Heart left ventricle (tissue), 16 donors: ENCODE data around the gene MOGAT3. TPM values are rescaled to one million over a fixed set of nuclear protein-coding genes. Genes with fewer than 3 reads are reported as not detected.

Source experiments
- ATAC-seq, 4 donors: fragments of 200-7000 bp; cut with Tn5 transposase; one replicate each; pipeline ENCODE4 v1.9.1; 2020 to 2022; ENCODE audit warnings: moderate library complexity in 4 of 4, mild to moderate bottlenecking in 3 of 4, moderate number of reproducible peaks in 1 of 4
- DNase-seq, 5 donors: peaks; one replicate each; pipeline ENCODE4 v3.0.0-alpha.2; 2020
- H3K27ac ChIP-seq, 12 donors: fragments of 200-600 bp; sonication (generic) in 4 of 12; one replicate each; pipeline versions ENCODE4 v1.5.0 to v1.8.0; 2016 to 2022; ENCODE audit warnings: mild to moderate bottlenecking in 2 of 12
- H3K27me3 ChIP-seq, 9 donors: fragments of 200-600 bp; sonication (generic) in 2 of 9; one replicate each; pipeline versions ENCODE4 v1.5.1 to v1.8.0; 2016 to 2022; ENCODE audit warnings: mild to moderate bottlenecking in 3 of 9
- H3K36me3 ChIP-seq, 9 donors: fragments of 200-600 bp; sonication (generic) in 2 of 9; one replicate each; pipeline versions ENCODE4 v1.5.0 to v1.8.0; 2018 to 2022; ENCODE audit warnings: mild to moderate bottlenecking in 2 of 9
- H3K4me1 ChIP-seq, 12 donors: fragments of 200-600 bp; sonication (generic) in 4 of 12; one replicate each; pipeline versions ENCODE4 v1.5.0 to v1.8.0; 2016 to 2022; ENCODE audit warnings: mild to moderate bottlenecking in 3 of 12
- H3K4me3 ChIP-seq, 12 donors: fragments of 200-600 bp; sonication (generic) in 4 of 12; one replicate each; pipeline versions ENCODE4 v1.5.0 to v1.8.0; 2017 to 2022; ENCODE audit warnings: mild to moderate bottlenecking in 9 of 12, moderate library complexity in 4 of 12
- H3K9me3 ChIP-seq, 12 donors: fragments of 200-600 bp; sonication (generic) in 4 of 12; one replicate each; pipeline versions ENCODE4 v1.5.0 to v1.8.0; 2016 to 2022; ENCODE audit warnings: mild to moderate bottlenecking in 1 of 12
- POLR2A ChIP-seq, 2 donors: fragments of 450-650 bp; IDR thresholded peaks; one replicate each; pipeline ENCODE4 v1.6.1; 2017; ENCODE audit warnings: antibody characterized with exemption in 2 of 2, mild to moderate bottlenecking in 2 of 2, moderate library complexity in 2 of 2
- WGBS, 4 donors: extraction: QIAGEN DNeasy Blood & Tissue Kit in 2 of 4; methylation state at CpG; one replicate each; pipeline versions ENCODE4 v1.1.5 to v1.1.7; 2013 to 2018; 5-methylcytosine and 5-hydroxymethylcytosine counted together
- intact Hi-C, 10 donors: fragments of 100-400 bp; cut with DNase I; formaldehyde crosslinking; loops; one replicate each; pipeline versions ENCODE4 v1.11.1 to v1.14.2; 2022
- polyA plus RNA-seq, 2 donors: library from polyadenylated mRNA; stranded (reverse); fragments of 200-250 nt; gene quantifications; one replicate each; pipeline ENCODE4 v1.2.3, GENCODE V29; 2013
- total RNA-seq, 9 donors: library from RNA; depleted of rRNA in 2 of 9; stranded (reverse); fragments of >200 nt in 2 of 9; fragmentation: NEBNext Ultra II Directional in 3 of 9; extraction: Animal tissue kit (Norgen Biotek cat#: 25700) in 3 of 9; gene quantifications; one replicate each; pipeline versions ENCODE4 v1.1.0 to v1.2.4, GENCODE V29; 2016 to 2023
- TF ChIP-seq, protein P1 (sequence below), 12 donors: fragments of 200-600 bp; sonication (generic) in 4 of 12; IDR thresholded peaks; one replicate each; pipeline versions ENCODE4 v1.5.0 to v1.8.0; 2018 to 2022; ENCODE audit warnings: antibody characterized with exemption in 12 of 12, mild to moderate bottlenecking in 5 of 12
- donor health status: ischemic (EF 13 %, LVEDD 7.1; RV severe dilation, severe dysfunction).
- donor health status: healthy with polysubstance abuse.
- donor health status: DM: no; HTN: yes; CAD: no.
- donor health status: DM: no; HTN: no; CAD: no.
- donor health status: ischemic (EF 25% LVEDD 6.9; RV normal size, moderate dysfunction).
- donor health status: ischemic (EF 25% LVEDD 5.7; RV mildly dilated, moderate dysfunction).
- donor health status: healthy.
- donor health status: DM: yes; HTN: yes; CAD: no.
- donor health status: ischemic (EF 35%, LVEDD 5.7; RV mildly dilated, moderate dysfunction).
- donor health status: nonischemic (EF 11% LVEDD 7.7; RV severe dilation, severe dysfunction).
- donor health status: DM: yes; HTN: yes; CAD: no.
- donor health status: PGD.
- donor health status: ischemic (EF 29% LVEDD 5.4; RV normal size, mild dysfunction).
- donor health status: nonischemic (EF 23%, LVEDD 6.1; RV moderate dilation, normal function).

The MOGAT3 gene
- total and polyA plus RNA-seq, 11 donors, result not detected

DNA sequence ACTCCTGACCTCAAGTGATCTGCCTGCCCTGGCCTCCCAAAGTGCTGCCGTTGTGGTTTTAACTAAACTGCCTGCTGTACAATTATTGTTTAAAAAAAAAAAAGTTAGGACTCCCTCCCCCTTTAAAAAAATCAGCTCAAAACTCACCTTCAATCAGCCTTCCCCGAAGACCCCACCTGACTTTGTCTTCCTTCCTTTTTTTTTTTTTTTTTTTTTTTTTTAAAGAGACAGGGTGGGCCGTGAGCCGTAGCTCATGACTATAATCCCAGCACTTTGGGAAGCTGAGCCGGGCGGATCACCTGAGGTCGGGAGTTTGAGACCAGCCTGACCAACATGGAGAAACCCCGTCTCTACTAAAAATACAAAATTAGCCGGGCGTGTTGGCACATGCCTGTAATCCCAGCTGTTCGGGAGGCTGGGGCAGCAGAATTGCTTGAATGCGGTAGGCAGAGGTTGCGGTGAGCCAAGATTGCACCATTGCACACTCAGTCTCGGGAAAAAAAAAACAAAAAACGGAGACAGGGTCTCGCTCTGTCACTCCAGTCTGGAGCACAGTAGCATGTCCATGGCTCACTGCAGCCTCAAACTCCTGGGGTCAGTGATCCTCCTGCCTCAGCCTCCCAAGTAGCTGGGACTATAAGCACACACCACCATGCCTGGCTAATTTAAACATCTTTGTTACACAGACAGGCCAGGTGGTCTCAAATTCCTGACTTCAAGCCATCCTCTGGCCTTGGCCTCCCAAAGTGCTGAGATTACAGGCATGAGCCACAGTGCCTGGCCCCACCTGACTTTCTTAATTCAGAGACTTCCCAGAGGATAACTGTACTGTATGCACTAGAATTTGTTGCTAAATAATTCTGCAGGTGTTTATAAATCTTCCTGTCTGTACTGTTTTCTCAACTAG is 40.9 kb upstream of the MOGAT3 start:
- H3K9me3 ChIP-seq, result no peaks in the 10 kb centered on the region
- H3K4me3 ChIP-seq, result no peak overlapping the region
- H3K27me3 ChIP-seq, result no peaks in the 10 kb centered on the region
- no peak for DNase-seq
- WGBS, 4 donors, result 81 to 88% (median 85%) methylated on average over 16 of the region's 16 CpGs
- peaks cover 5 to 82% (median 62%) of the 10 kb centered on the region in 12 donors for H3K4me1 ChIP-seq
- TF ChIP-seq POLR2A (IDR thresholded peaks at IDR 0.05), result no peak
- TF ChIP-seq, protein P1, sequence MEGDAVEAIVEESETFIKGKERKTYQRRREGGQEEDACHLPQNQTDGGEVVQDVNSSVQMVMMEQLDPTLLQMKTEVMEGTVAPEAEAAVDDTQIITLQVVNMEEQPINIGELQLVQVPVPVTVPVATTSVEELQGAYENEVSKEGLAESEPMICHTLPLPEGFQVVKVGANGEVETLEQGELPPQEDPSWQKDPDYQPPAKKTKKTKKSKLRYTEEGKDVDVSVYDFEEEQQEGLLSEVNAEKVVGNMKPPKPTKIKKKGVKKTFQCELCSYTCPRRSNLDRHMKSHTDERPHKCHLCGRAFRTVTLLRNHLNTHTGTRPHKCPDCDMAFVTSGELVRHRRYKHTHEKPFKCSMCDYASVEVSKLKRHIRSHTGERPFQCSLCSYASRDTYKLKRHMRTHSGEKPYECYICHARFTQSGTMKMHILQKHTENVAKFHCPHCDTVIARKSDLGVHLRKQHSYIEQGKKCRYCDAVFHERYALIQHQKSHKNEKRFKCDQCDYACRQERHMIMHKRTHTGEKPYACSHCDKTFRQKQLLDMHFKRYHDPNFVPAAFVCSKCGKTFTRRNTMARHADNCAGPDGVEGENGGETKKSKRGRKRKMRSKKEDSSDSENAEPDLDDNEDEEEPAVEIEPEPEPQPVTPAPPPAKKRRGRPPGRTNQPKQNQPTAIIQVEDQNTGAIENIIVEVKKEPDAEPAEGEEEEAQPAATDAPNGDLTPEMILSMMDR (IDR thresholded peaks at IDR 0.05), result no peak
- no peak for ATAC-seq
- H3K27ac ChIP-seq, result peak overlapping the region in 1 of 12 donors; percentile 4
- intact Hi-C loops, result loop anchor here in 1 of 10 donors (10.0 kb wide), 1 partner anchor 357 kb away; the partner anchor contains the start of gene UFSP1
- H3K36me3 ChIP-seq, result peaks cover 0 to 41% (median 27%) of the 10 kb centered on the region in 9 donors

DNA sequence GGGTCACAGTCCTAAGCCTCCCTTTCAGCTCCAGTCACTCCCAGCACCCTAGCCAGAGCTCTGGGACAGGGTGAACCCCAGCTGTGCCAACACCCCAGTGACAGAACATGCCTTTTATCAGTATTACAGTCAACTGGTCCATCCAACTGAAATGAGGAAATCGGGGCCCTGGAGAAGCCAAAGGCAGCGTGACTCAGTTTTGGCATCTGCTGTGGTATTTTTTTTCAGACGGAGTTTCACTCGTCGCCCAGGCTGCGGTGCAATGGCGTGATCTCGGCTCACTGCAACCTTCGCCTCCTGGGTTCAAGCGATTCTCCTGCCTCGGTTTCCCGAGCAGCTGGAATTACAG is 40.2 kb upstream of the MOGAT3 start:
- no peak for TF ChIP-seq POLR2A (IDR thresholded peaks at IDR 0.05)
- TF ChIP-seq, protein P1 (IDR thresholded peaks at IDR 0.05), result no peak
- Histone ChIP-seq H3K4me3 (no peak overlapping the region), H3K27me3 (no peaks in the 10 kb centered on the region), H3K27ac (peak overlapping the region in 1 of 12 donors; percentile 24), H3K36me3 (peaks cover 0 to 41% (median 27%) of the 10 kb centered on the region in 9 donors), H3K4me1 (peaks cover 5 to 80% (median 61%) of the 10 kb centered on the region in 12 donors), H3K9me3 (no peaks in the 10 kb centered on the region)
- ATAC-seq, result no peak
- intact Hi-C loops, result loop anchor here in 1 of 10 donors (10.0 kb wide), 1 partner anchor 356 kb away; the partner anchor contains the start of gene UFSP1
- DNase-seq, result no peak
- WGBS, 4 donors, result 92 to 95% (median 93%) methylated on average over 12 of the region's 12 CpGs

DNA sequence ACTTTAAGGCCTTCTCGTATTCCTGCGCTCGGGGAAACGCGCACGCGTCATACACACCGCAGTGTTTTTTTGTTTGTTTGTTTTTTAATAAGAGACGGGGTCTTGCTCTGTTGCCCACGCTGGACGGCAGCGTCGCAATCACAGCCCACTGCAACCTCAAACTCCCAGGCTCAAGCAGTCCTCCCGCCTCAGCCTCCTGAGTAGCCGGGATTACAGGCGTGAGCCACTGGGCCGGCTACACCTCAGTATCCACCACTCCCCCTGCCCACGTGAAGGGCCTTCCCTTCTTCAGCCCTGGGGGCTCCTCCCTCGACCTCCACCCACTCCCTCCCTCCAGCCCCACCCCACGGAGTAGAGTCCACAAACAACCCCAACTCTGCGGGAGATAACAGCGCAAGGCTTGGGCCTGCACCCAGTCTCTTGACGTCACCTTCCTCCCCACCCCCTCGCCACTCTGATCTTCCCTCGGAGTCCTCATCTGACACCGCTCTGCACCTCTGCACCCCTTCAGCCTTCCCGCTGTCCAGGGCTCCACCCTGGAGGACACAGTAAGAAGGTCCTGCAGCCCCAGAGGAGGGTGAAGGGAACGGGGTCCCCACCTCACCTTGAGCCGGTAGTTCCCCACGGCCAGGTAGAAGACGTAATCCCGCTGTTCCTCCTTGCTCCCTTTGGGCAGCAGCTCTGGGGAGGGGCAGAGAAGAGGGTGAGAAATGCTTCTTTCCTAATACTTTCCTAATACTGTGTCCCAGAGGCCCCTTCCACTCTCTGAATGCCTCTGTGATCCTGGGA is 39.6 kb upstream of the MOGAT3 start:
- Histone ChIP-seq H3K36me3 (peaks cover 0 to 41% (median 27%) of the 10 kb centered on the region in 9 donors), H3K27me3 (no peaks in the 10 kb centered on the region), H3K9me3 (no peaks in the 10 kb centered on the region), H3K27ac (peak overlapping the region in 10 of 12 donors; percentile 71 to 86 (median 80)), H3K4me3 (no peak overlapping the region), H3K4me1 (peaks cover 5 to 75% (median 57%) of the 10 kb centered on the region in 12 donors)
- intact Hi-C loops, result loop anchor here in 1 of 10 donors (10.0 kb wide), 1 partner anchor 356 kb away; the partner anchor contains the start of gene UFSP1
- no peak for ATAC-seq
- DNase-seq, result no peak
- TF ChIP-seq POLR2A (IDR thresholded peaks at IDR 0.05), result no peak
- TF ChIP-seq, protein P1 (IDR thresholded peaks at IDR 0.05), result no peak
- WGBS, 4 donors, result 90 to 93% (median 91%) methylated on average over 32 of the region's 32 CpGs

DNA sequence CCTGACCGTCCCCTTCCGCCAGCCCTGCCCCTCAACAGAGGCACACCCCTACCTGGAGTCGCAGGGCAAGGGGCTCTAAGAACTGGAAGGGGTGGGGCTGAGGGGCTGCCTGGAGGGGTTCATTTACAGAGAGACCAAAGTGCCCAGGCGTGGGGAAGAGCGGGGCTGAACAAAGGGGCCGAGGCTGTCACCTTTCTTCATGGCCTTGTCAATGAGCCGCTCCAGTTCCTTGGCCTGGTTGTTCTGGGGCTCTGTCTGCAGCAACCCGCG is 39.0 kb upstream of the MOGAT3 start:
- Histone ChIP-seq H3K36me3 (peaks cover 0 to 41% (median 27%) of the 10 kb centered on the region in 9 donors), H3K4me3 (no peak overlapping the region), H3K4me1 (peaks cover 5 to 71% (median 54%) of the 10 kb centered on the region in 12 donors), H3K9me3 (no peaks in the 10 kb centered on the region), H3K27me3 (no peaks in the 10 kb centered on the region), H3K27ac (peak overlapping the region; percentile 48 to 86 (median 78))
- ATAC-seq (no peak), DNase-seq (no peak)
- WGBS, 4 donors, result 85 to 95% (median 88%) methylated on average over 9 of the region's 9 CpGs
- intact Hi-C loops, result loop anchor here in 2 of 10 donors (2.0 to 10.0 kb wide), 3 partner anchors 21 to 355 kb away; partner anchors contain the start of genes UFSP1 (in 1 of the 2) and ZNHIT1 (in 1 of the 2)
- TF ChIP-seq, protein P1 (IDR thresholded peaks at IDR 0.05), result no peak
- TF ChIP-seq POLR2A (IDR thresholded peaks at IDR 0.05), result no peak
